Stimulated activated naive CD8-positive, alpha-beta T cell treated with anti-CD3 and anti-CD28 coated beads, Interleukin-15, amount 100 ng/mL, for 72 hours (primary cell): ENCODE data around the gene GRIA3.

Source experiments
- ATAC-seq: fragments of 150-1000 bp; cut with Tn5 transposase; 2 replicates; pipeline ENCODE4 v1.10.0; 2021; ENCODE audit warnings: mild to moderate bottlenecking, moderate library complexity
- DNase-seq, 2 donors: peaks; one replicate each; pipeline ENCODE4 v3.0.0; 2021 to 2022
- H3K27ac Mint-ChIP-seq, 2 donors: one replicate each; pipeline ENCODE4 v1.8.0; 2022; ENCODE audit warnings: mild to moderate bottlenecking in 2 of 2, mixed read lengths in 2 of 2, moderate library complexity in 2 of 2
- H3K27me3 Mint-ChIP-seq: one replicate; pipeline ENCODE4 v1.8.0; 2022; ENCODE audit warnings: mixed read lengths
- H3K4me1 Mint-ChIP-seq: one replicate; pipeline ENCODE4 v1.8.0; 2022; ENCODE audit warnings: mild to moderate bottlenecking, mixed read lengths
- H3K4me3 Mint-ChIP-seq, 2 donors: one replicate each; pipeline ENCODE4 v1.8.0; 2022; ENCODE audit warnings: mild to moderate bottlenecking in 2 of 2, mixed read lengths in 2 of 2, moderate library complexity in 1 of 2
- H3K9me3 Mint-ChIP-seq, 2 donors: one replicate each; pipeline ENCODE4 v1.8.0; 2022; ENCODE audit warnings: mixed read lengths in 2 of 2

GRIA3 gene

GRCh38 chrX:123184219-123184865 is at the start of gene GRIA3:
Gene GRIA3 (plus strand): TSS chrX:123184278. CDS start chrX:123184536, 258 bp downstream.
- Mint-ChIP-seq H3K27me3 (peaks cover 54% of the 10 kb centered on the region), H3K4me1 (peaks cover 9% of the 10 kb centered on the region), H3K27ac (no peak within 1 kb of the TSS), H3K9me3 (no peaks in the 10 kb centered on the region), H3K4me3 (peak within 1 kb of the TSS; percentile 65 to 73)
- DNase-seq (no peak), ATAC-seq (peak; percentile 15)

DNA sequence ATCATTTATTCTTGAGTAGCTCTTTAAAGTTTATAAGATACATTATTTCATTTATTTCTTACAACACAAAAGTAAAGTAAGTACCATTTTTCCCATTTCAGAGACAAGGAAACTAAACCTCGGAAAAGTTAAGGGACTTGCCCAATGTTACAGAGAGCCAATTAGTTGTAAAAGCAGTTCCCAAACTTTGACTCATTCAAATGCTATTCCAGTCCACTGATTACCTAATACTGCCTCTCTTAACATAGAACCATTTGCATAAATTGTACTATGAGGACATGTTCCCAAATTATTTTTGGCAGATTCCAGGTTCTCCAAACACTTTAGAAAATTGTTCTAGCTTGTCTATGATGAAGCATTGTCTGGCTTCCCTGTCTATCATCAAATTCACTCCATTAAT is 45.6 kb upstream of the GRIA3 start:
- DNase-seq (no peak), ATAC-seq (no peak)
- Mint-ChIP-seq H3K27ac (no peak overlapping the region), H3K4me1 (no peaks in the 10 kb centered on the region), H3K27me3 (no peaks in the 10 kb centered on the region), H3K4me3 (no peak overlapping the region), H3K9me3 (no peaks in the 10 kb centered on the region)

- no peak for ATAC-seq
These were observed 43.6 kb upstream of the GRIA3 start for GRCh38 chrX:123140454-123140853.

GRCh38 chrX:123140904-123141303 is 43.2 kb upstream of the GRIA3 start:
- Mint-ChIP-seq H3K27ac (no peak overlapping the region), H3K9me3 (no peaks in the 10 kb centered on the region), H3K4me1 (no peaks in the 10 kb centered on the region), H3K4me3 (no peak overlapping the region), H3K27me3 (no peaks in the 10 kb centered on the region)
- no peak for ATAC-seq
- DNase-seq, result no peak

More at GRCh38 chrX:123140454-123140853, 43.6 kb upstream of the GRIA3 start:
- DNase-seq, result no peak
- Mint-ChIP-seq H3K27ac (no peak overlapping the region), H3K27me3 (no peaks in the 10 kb centered on the region), H3K9me3 (no peaks in the 10 kb centered on the region), H3K4me1 (no peaks in the 10 kb centered on the region), H3K4me3 (no peak overlapping the region)

DNA sequence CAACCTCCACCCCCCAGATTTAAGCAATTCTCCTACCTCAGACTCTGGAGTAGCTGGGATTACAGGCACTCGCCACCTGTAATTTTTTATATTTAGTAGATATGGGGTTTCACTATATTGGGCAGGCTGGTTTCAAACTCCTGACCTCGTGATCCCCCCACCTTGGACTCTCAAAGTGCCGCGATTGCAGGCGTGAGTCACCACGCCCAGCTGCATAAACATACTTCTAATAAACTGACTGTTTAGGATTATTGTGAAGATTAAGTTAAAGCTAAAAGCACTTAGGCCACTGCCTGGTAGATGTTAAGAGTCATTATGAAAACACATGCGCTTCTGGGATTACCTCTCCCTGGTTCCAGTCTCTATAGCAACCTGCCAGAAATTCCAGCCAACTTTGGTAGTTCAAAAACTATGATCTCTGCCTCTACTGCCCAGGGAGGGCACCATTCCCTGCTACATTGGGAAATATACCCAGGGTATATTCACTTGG is 30.2 kb upstream of the GRIA3 start:
- ATAC-seq (no peak), DNase-seq (no peak)
- no peak overlapping the region for H3K4me3 Mint-ChIP-seq
- no peaks in the 10 kb centered on the region for H3K4me1 Mint-ChIP-seq
- H3K27me3 Mint-ChIP-seq, result no peaks in the 10 kb centered on the region
- H3K27ac Mint-ChIP-seq, result no peak overlapping the region
- no peaks in the 10 kb centered on the region for H3K9me3 Mint-ChIP-seq

- Mint-ChIP-seq H3K9me3 (no peaks in the 10 kb centered on the region), H3K4me1 (no peaks in the 10 kb centered on the region), H3K27me3 (no peaks in the 10 kb centered on the region), H3K27ac (no peak overlapping the region), H3K4me3 (no peak overlapping the region)
- ATAC-seq, result no peak
- no peak for DNase-seq
These were observed 28.8 kb upstream of the GRIA3 start for GRCh38 chrX:123155327-123155726.

DNA sequence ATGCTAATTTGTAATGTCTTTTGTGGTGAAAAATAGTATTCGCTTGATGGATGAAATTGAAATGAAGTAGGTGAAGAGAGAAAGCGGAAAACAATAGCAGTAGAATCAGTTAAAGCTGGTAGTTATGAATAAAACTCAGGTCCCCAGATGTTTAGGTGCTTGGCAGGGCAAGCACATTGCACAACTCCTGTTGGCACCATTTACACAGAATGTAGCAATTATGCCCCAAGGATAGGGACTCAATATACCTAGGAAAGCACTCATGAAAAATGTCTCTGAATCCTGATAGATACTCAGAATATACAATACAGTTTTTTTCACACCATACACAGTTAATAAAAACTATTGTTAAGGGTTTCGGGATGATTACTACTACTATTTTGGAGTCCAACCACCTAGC is 26.5 kb upstream of the GRIA3 start:
- ATAC-seq (no peak), DNase-seq (no peak)
- Mint-ChIP-seq H3K4me3 (no peak overlapping the region), H3K4me1 (no peaks in the 10 kb centered on the region), H3K27ac (no peak overlapping the region), H3K27me3 (no peaks in the 10 kb centered on the region), H3K9me3 (no peaks in the 10 kb centered on the region)

- H3K4me3 Mint-ChIP-seq, result no peak overlapping the region
- no peak for DNase-seq
- ATAC-seq, result no peak
- H3K9me3 Mint-ChIP-seq, result no peaks in the 10 kb centered on the region
- no peaks in the 10 kb centered on the region for H3K27me3 Mint-ChIP-seq
- no peaks in the 10 kb centered on the region for H3K4me1 Mint-ChIP-seq
- H3K27ac Mint-ChIP-seq, result no peak overlapping the region
These were observed 24.7 kb upstream of the GRIA3 start for GRCh38 chrX:123159403-123159802.

GRCh38 chrX:123167621-123168020 is 16.5 kb upstream of the GRIA3 start:
- peaks cover 0 to 4% of the 10 kb centered on the region in 2 donors for H3K9me3 Mint-ChIP-seq
- no peak for DNase-seq
- no peaks in the 10 kb centered on the region for H3K4me1 Mint-ChIP-seq
- ATAC-seq, result no peak
- no peaks in the 10 kb centered on the region for H3K27me3 Mint-ChIP-seq
- H3K4me3 Mint-ChIP-seq, result no peak overlapping the region
- H3K27ac Mint-ChIP-seq, result no peak overlapping the region

GRCh38 chrX:123169247-123169901 is 14.7 kb upstream of the GRIA3 start:
- no peaks in the 10 kb centered on the region for H3K4me1 Mint-ChIP-seq
- peaks cover 0 to 4% of the 10 kb centered on the region in 2 donors for H3K9me3 Mint-ChIP-seq
- no peak overlapping the region for H3K27ac Mint-ChIP-seq
- DNase-seq, result no peak
- H3K27me3 Mint-ChIP-seq, result no peaks in the 10 kb centered on the region
- ATAC-seq, result no peak
- no peak overlapping the region for H3K4me3 Mint-ChIP-seq

DNA sequence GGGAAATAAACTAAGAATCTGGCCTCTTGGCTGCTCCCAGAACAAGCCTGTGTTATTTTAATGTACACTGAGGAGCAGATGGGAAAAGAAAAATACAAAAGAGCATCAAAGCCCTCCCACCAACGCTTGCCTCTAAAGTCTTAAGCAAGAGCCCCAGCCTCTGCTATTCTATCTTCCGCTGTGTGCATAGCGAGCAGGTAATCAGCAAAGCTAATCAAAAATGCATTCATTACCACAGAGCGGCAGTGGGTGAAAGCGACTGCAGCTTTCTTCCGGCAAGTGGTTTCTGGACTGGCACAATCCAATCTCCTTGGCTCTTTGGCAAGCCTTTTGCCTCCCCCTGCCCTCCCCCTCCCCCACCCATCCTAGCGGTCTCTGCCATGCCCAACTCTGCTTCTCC is 13.5 kb upstream of the GRIA3 start:
- H3K4me1 Mint-ChIP-seq, result no peaks in the 10 kb centered on the region
- H3K4me3 Mint-ChIP-seq, result no peak overlapping the region
- DNase-seq, result no peak
- no peaks in the 10 kb centered on the region for H3K27me3 Mint-ChIP-seq
- H3K27ac Mint-ChIP-seq, result no peak overlapping the region
- peaks cover 0 to 4% of the 10 kb centered on the region in 2 donors for H3K9me3 Mint-ChIP-seq
- no peak for ATAC-seq

DNA sequence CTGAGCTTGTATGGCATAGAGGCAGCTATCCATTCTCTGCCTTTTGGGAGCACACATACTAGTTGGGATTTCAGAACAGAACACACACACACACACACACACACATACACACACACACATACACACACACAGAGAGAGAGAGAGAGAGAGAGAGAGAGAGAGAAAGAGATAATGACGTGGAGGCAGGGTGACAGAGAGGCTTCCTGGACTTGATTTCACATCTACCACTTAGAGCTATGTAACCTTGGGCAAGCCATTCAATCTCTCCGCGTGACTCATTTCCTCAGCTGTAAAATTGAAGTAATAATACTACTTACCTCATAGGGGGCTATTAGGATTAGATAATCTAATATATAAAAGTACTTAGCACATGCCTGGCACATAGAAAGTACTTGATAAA is 12.3 kb upstream of the GRIA3 start:
- Mint-ChIP-seq H3K9me3 (no peaks in the 10 kb centered on the region), H3K4me1 (no peaks in the 10 kb centered on the region), H3K27me3 (no peaks in the 10 kb centered on the region), H3K27ac (no peak overlapping the region), H3K4me3 (no peak overlapping the region)
- ATAC-seq (no peak), DNase-seq (no peak)

DNA sequence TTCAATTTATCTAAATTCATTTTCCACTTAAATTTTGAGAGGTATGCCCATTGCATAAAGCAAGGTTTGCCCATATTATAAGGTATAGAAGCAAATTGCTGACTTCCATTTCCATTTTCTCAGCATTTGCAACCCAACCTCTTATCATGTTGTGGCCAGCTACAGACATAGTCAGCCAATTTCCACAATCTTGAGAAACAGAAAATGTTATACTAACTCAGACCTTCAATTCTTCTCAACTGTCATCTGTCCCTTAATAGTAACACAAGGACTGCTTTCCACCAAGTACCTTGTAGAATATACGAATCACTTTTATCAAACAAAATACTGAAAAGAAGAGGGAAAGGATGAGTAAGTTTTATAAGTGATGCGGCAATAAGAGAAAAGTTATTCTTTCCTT is 11.2 kb upstream of the GRIA3 start:
- no peak for DNase-seq
- no peak for ATAC-seq
- Mint-ChIP-seq H3K4me3 (no peak overlapping the region), H3K27me3 (no peaks in the 10 kb centered on the region), H3K4me1 (no peaks in the 10 kb centered on the region), H3K27ac (no peak overlapping the region), H3K9me3 (no peaks in the 10 kb centered on the region)

DNA sequence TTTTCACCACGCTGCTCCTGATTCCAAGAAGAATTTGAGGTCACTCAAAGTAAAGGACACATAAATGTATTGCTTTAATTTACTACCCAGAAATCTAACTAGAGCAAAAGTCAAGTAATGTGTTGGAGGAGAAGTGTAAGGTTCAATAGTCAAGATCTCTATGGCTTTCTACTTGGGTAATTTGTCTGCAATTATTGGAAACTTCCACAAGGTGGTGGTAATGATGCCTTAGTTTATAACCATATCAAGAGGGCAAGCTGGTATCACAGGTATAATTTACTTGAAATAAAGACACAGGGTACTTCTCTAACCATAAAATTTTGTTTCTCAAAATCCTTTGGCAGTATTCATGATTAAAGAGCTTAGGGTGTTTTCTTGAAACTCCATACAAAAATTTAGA is 10.2 kb upstream of the GRIA3 start:
- Mint-ChIP-seq H3K27me3 (no peaks in the 10 kb centered on the region), H3K4me1 (no peaks in the 10 kb centered on the region), H3K4me3 (no peak overlapping the region), H3K9me3 (no peaks in the 10 kb centered on the region), H3K27ac (no peak overlapping the region)
- DNase-seq, result no peak
- ATAC-seq, result no peak

DNA sequence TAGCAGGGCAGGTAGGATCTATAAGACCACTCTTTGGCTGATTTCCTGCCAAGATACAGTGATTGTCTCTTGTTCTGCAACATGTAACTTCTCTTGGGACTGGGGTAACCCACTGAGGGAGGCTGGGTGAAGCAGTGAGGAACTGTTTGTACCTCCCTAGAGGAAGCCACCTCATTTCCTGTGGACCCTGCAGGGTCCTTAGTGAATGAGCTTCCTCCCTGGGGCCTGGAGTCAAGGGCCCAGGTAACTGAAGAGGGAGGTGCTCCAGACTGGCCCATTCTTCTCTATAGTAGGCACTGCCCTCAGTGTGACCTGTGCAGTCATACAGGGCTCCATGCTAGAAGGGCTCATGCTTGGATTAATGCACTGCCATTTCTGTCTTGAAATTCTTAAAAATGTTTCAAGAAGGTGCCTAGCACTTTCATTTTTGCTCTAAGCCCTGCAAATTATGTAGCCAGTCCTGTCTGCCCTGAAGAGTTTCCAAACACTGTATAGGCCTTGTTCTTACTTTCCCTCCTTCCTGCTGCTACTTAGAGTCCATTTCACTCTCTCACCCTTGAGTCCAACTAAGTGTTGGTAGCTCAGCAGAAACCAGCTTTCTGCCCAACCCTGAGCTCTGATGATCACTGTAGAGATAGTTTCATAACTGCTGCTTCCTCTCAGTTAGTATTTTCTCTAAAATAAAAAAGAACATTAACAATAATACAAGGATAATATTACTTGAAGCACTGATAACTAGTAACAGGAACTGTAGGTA is 8.5 kb upstream of the GRIA3 start:
- H3K4me3 Mint-ChIP-seq, result no peak overlapping the region
- H3K27ac Mint-ChIP-seq, result peak overlapping the region in 1 of 2 donors; percentile 85
- H3K27me3 Mint-ChIP-seq, result no peaks in the 10 kb centered on the region
- no peaks in the 10 kb centered on the region for H3K9me3 Mint-ChIP-seq
- no peaks in the 10 kb centered on the region for H3K4me1 Mint-ChIP-seq
- ATAC-seq (no peak), DNase-seq (no peak)

DNA sequence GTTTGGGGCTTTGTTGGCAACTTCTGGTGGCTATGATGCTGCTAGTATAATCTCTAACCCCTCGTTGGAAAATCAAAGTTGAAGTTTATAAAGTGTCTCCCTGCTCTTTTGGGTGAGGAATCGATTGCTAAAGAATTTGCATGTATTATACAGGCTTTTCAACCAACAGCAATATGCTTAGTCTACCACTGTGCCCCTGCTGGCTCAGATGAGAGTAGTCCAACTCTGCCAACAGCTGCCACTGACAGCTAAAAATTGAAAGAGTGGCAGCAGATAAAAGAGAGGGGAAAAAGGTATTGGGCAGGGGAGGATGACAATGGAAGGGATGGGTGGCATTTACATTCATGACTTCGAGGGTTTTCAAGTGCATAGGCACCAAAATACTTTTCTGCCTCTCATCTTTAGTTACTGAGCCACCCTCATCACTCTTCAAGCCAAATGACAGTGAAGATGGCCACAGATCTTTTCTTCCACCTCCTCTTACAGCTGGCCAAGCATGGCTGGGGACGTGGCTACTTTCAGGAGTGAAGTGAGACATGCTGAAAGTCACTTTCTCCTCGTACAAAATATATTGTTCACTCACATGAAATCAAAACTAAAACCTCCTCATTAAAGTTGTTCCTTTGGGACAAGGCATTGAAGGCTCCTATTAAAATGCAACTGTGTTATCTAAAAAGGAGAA is 2.7 kb upstream of the GRIA3 start:
- Mint-ChIP-seq H3K27me3 (peaks cover 49% of the 10 kb centered on the region), H3K4me3 (no peak overlapping the region), H3K27ac (no peak overlapping the region), H3K9me3 (no peaks in the 10 kb centered on the region), H3K4me1 (peaks cover 9% of the 10 kb centered on the region)
- no peak for DNase-seq
- ATAC-seq, result no peak
